KMS-11 (cell line): ENCODE results near the gene RPH3AL.
"Not testable (repeated sequence)": the region's sequence is repeated elsewhere in the genome, so short reads cannot be mapped to it uniquely, and the experiment has no call there.

Source experiments
- H2AFZ ChIP-seq: fragments of 200-600 bp; sonication (generic); 2 replicates; pipeline ENCODE4 v1.6.1; 2016; ENCODE audit warnings: antibody characterized with exemption, mixed run types, low read depth
- H3K27ac ChIP-seq: fragments of 200-600 bp; sonication (generic); 2 replicates; pipeline ENCODE4 v1.6.1; 2016; ENCODE audit warnings: mild to moderate bottlenecking, mixed run types
- H3K27me3 ChIP-seq: fragments of 200-600 bp; sonication (generic); 2 replicates; pipeline ENCODE4 v1.6.1; 2017; ENCODE audit warnings: mild to moderate bottlenecking, low read depth, mixed run types, moderate library complexity; ENCODE audit not compliant: insufficient read depth
- H3K36me3 ChIP-seq: fragments of 200-600 bp; sonication (generic); 2 replicates; pipeline ENCODE4 v1.6.1; 2017; ENCODE audit warnings: mild to moderate bottlenecking, mixed run types; ENCODE audit not compliant: insufficient read depth
- H3K4me1 ChIP-seq: fragments of 200-600 bp; sonication (generic); 2 replicates; pipeline ENCODE4 v1.6.1; 2016; ENCODE audit warnings: mild to moderate bottlenecking, low read depth, mixed run types; ENCODE audit not compliant: poor library complexity, severe bottlenecking
- H3K4me2 ChIP-seq: fragments of 200-600 bp; sonication (generic); 2 replicates; pipeline ENCODE4 v1.7.0; 2016; ENCODE audit warnings: mild to moderate bottlenecking, mixed run types
- H3K4me3 ChIP-seq: fragments of 200-600 bp; sonication (generic); IDR thresholded peaks from 2 replicates; pipeline ENCODE4 v1.6.1; 2017; ENCODE audit warnings: low read depth, low read length, mixed read lengths; ENCODE audit not compliant: insufficient read depth
- H3K79me2 ChIP-seq: fragments of 200-600 bp; sonication (generic); 2 replicates; pipeline ENCODE4 v1.6.1; 2016; ENCODE audit warnings: low read depth, mixed run types; ENCODE audit not compliant: insufficient read depth
- H3K9ac ChIP-seq: fragments of 200-600 bp; sonication (generic); 2 replicates; pipeline ENCODE4 v1.6.1; 2016; ENCODE audit warnings: mild to moderate bottlenecking, mixed run types
- H4K20me1 ChIP-seq: fragments of 200-600 bp; sonication (generic); 2 replicates; pipeline ENCODE4 v1.6.1; 2016; ENCODE audit warnings: mild to moderate bottlenecking, mixed run types; ENCODE audit not compliant: insufficient read depth
- CTCF ChIP-seq: fragments of 200-600 bp; sonication (generic); conservative IDR thresholded peaks from 2 replicates; pipeline ENCODE4 v1.6.1; 2017; ENCODE audit warnings: low read depth, mild to moderate bottlenecking, antibody characterized with exemption, low read length, moderate library complexity, mixed read lengths

The RPH3AL gene

DNA sequence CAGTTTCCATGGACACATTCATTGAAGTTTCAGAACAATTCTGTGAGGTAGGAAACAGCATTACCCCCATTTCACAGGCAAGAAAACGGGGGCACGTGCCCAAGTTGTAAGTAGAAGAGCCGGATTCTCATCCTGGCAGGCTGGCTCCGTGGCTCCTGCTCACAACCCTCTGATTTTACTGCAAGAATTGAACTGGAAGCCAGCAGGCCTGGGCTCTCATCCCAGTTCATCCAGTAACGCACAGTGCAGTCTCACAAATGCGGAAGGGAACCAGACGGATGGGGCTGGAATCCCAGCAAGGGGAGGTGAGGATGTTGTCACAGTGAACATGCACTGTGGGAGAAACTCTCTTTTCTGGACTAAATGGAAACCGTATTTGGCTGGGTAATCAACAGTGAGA, 130.4 kb downstream of the RPH3AL start:
- H3K27ac ChIP-seq = no peak overlapping the region
- H3K4me2 ChIP-seq = no peak overlapping the region
- no peaks in the 10 kb centered on the region; the same call in 1 of the 2 replicates for H3K27me3 ChIP-seq
- H3K4me3 ChIP-seq = no peak overlapping the region
- no peaks in the 10 kb centered on the region for H3K4me1 ChIP-seq
- no peaks in the 10 kb centered on the region for H4K20me1 ChIP-seq
- H3K79me2 ChIP-seq = no peaks in the 10 kb centered on the region
- H3K36me3 ChIP-seq = no peaks in the 10 kb centered on the region
- no peak overlapping the region for H2AFZ ChIP-seq
- TF ChIP-seq CTCF = no peak
- H3K9ac ChIP-seq = no peak overlapping the region

GRCh38 chr17:219696-220095, 132.9 kb downstream of the RPH3AL start:
- no peak for TF ChIP-seq CTCF
- H3K9ac ChIP-seq = no peak overlapping the region
- no peaks in the 10 kb centered on the region for H3K36me3 ChIP-seq
- H4K20me1 ChIP-seq = no peaks in the 10 kb centered on the region
- H3K79me2 ChIP-seq = no peaks in the 10 kb centered on the region
- no peak overlapping the region for H3K4me2 ChIP-seq
- no peaks in the 10 kb centered on the region for H3K27me3 ChIP-seq
- H2AFZ ChIP-seq = no peak overlapping the region
- H3K4me1 ChIP-seq = no peaks in the 10 kb centered on the region
- H3K27ac ChIP-seq = no peak overlapping the region
- no peak overlapping the region for H3K4me3 ChIP-seq

- TF ChIP-seq CTCF = no peak
- Histone ChIP-seq H3K27ac (no peak overlapping the region), H3K27me3 (no peaks in the 10 kb centered on the region)
Measured at GRCh38 chr17:218432-219110, 134.0 kb downstream of the RPH3AL start.

DNA sequence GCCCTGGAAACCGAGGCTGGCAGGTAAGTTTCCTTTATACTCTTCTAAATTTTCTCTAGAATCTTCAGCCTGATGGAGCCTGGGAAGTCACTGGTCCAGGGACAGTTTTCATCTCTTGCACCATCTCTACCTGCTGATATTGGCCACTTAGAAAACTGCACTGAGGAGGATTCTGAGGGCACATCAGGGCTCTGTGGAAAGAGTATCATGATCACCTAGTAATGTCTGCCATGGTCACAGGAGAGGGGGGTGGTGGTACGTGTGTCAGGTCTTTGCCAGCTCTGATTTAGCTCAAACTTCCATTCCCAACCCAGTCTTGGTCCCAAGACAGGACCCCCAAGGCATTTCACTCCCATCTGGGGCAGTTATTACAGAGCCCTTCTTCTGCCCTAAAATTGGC, 136.0 kb downstream of the RPH3AL start:
- no peak overlapping the region for H3K4me2 ChIP-seq
- no peaks in the 10 kb centered on the region for H3K79me2 ChIP-seq
- H3K36me3 ChIP-seq = no peaks in the 10 kb centered on the region
- H4K20me1 ChIP-seq = no peaks in the 10 kb centered on the region
- H3K4me1 ChIP-seq = no peaks in the 10 kb centered on the region
- H3K27me3 ChIP-seq = no peaks in the 10 kb centered on the region
- no peak overlapping the region for H3K27ac ChIP-seq
- no peak overlapping the region for H3K9ac ChIP-seq
- no peak overlapping the region for H3K4me3 ChIP-seq
- no peak for TF ChIP-seq CTCF
- H2AFZ ChIP-seq = no peak overlapping the region; the same call in 1 of the 2 replicates

More at GRCh38 chr17:218432-219110, 134.0 kb downstream of the RPH3AL start:
- Histone ChIP-seq H3K9ac (no peak overlapping the region), H3K4me3 (no peak overlapping the region), H3K4me2 (no peak overlapping the region), H2AFZ (no peak overlapping the region), H3K79me2 (no peaks in the 10 kb centered on the region), H3K36me3 (no peaks in the 10 kb centered on the region), H3K4me1 (no peaks in the 10 kb centered on the region), H4K20me1 (no peaks in the 10 kb centered on the region)

- H4K20me1 ChIP-seq, H3K27me3 ChIP-seq, H3K79me2 ChIP-seq, H3K27ac ChIP-seq, H2AFZ ChIP-seq, H3K4me2 ChIP-seq, H3K9ac ChIP-seq, H3K36me3 ChIP-seq, H3K4me3 ChIP-seq, H3K4me1 ChIP-seq: not testable (repeated sequence)
Measured at GRCh38 chr17:215563-216478, 136.8 kb downstream of the RPH3AL start.
